Stimulated activated CD4-positive, alpha-beta T cell treated with anti-CD3 and anti-CD28 coated beads, Interleukin-12 subunit alpha, Interleukin-12 subunit beta, amount 100 ng/mL, for 24 hours (primary cell): Measurements from ENCODE around the gene F2.

Experiments
- DNase-seq, 2 experiments: peaks; one replicate each; pipeline ENCODE4 v3.0.0-alpha.2; 2020; ENCODE audit warnings: low read depth in 2 of 2

F2 gene

GRCh38 chr11:46743043-46743442 is 24.0 kb downstream of the F2 start:
- DNase-seq = no peak

GRCh38 chr11:46743693-46744339 is 24.8 kb downstream of the F2 start:
- DNase-seq = no peak

DNA sequence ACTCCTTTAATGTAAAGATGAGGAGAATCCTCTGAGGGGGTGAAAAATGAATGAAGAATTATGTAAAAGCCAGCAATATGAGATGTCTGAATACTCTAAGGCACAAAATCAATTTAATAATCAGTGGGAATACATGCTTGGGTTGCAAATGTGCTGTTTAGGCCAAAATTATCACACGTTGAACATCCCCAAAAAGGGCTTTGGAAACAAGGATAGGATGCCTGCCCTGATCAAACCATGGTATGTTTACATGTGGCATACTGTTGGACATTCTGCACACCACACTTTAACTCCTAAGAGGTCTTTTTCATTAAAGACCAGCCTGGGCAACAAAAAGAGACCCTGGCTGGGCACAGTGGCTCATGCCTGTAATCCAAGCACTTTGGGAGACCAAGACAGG is 26.3 kb downstream of the F2 start:
- DNase-seq = no peak

- DNase-seq = no peak
These were observed 27.0 kb downstream of the F2 start for GRCh38 chr11:46745995-46746394.

GRCh38 chr11:46747150-46747549 is 28.1 kb downstream of the F2 start:
- no peak for DNase-seq

DNA sequence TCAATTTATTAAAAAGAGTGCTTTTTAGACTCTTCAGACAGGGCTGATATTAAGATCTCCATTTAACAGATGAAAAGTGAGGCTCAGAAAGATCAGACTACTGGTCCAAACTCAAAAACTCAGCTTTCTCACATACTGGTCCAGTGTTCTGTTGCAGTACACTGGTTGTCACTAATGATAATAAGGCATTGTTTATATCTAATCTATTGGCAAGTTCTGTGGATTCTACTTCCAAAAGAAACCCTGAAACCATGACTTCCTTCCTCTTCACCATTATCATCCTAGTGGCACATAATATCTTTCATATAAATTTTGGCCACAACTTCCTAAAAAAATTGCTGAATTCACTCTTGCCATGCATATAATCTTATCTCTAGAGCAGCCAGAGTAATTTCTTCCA is 36.9 kb downstream of the F2 start:
- no peak for DNase-seq

GRCh38 chr11:46759196-46759595 is 40.2 kb downstream of the F2 start:
- no peak for DNase-seq

DNA sequence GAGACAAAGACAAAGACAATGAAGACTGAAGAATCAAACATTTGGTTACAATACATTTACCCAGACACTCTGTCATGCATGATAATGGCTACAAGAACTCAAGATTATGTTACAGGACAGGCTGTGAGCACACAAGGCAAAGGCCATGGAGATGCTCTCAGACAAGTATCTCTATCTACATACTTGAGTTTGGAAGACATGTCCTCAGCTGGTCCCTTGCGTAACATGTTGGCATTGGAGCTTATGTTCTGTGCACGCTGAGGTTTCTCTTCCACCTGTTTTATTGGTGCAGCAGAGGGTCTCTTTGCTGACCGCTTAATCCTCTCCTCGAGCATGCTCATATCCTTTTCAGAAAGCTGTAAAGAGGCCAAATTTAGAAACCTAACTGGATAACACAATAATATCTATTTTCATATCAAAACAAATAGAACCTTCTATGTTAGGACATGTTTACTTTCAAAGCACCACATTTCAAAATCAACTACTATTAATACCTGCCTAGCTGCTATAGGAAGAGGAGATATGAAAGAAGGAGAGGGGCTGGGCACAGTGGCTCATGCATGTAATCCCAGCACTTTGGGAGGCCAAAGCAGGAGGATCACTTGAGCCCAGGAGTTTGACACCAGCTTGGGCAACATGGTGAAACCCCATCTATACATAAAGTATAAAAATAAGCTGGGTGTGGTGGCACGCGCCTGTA is 41.6 kb downstream of the F2 start:
- no peak for DNase-seq

DNA sequence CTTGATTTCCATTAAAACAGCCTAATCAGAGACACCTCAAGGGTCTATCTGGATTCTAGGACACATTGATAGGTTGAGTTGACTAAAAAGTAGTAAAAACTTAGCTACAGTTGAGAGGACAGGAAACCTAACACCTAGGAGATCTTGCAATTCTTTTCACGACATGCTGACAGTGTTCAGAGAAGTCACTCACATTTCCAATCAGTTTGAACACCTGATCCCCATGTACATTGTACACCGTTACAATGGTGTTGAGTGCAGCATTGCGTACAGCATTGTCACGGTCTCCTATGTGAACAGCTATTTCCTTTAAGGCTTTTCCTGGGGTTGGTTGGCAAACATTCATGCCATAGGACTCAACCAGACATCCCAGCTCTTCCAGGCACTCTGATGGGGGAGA is 42.8 kb downstream of the F2 start:
- no peak for DNase-seq

- no peak for DNase-seq
These were observed 43.2 kb downstream of the F2 start for GRCh38 chr11:46762248-46762647.

DNA sequence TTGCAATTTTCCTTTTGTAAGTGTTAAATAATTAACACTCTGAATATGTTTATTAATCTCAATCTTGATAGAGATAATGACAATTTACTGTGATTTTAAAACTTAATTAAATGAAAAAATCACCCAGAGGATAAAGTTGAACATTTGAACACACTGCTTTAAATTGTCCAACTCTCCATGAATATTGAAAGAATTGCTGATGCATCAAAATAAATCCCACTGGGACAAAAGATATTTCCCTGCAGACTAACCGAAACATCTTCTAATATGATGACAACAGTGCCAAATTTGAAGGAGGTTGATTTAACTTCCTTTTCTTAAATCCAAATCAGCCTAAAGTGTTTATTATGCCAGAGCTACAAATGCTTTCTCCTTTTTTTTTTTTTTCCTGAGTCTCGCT is 47.6 kb downstream of the F2 start:
- DNase-seq = no peak

- DNase-seq = no peak
These were observed 50.7 kb downstream of the F2 start for GRCh38 chr11:46769636-46770221.

DNA sequence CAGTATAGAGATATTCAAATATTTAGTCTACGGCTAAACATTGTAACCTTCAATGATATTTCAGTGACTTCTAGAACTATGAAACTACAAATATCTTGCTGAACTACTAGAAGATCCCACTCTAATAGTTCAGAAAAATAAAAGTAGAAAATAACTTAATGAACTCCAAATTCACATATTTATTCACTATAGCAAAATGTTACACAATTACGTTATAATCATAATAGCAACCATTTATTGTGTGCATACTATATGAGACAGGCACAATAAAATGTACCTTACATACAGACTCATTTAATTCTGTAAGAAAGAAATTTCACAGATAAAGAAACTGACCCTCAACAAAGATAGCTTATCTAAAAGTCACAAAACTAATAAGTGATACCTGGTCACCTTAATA is 57.9 kb downstream of the F2 start:
- no peak for DNase-seq

DNA sequence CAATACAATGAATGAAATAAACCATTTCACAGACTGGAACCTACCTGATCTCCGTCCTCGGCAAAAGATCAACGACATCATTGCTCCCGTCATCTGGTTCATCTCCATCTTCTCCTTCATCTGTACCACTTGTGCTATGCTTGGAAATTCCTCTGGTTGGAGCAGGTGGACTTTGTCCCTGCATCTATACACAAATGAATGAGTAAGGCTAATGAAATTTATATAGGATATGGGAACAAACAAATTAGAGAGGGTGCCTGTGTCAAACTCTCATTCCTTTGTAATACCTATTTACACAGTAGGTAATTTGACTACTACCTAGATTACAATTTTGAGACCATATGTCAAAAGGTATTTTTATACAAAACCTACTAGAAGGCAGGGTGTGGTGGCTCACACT is 59.4 kb downstream of the F2 start:
- no peak for DNase-seq
